Heart left ventricle (tissue), 16 donors: Measurements from ENCODE around the gene B4GALNT4. TPM values are rescaled to one million over a fixed set of nuclear protein-coding genes. Genes with fewer than 3 reads are reported as not detected.

Experiments
- ATAC-seq, 4 donors: fragments of 200-7000 bp; cut with Tn5 transposase; one replicate each; pipeline ENCODE4 v1.9.1; 2020 to 2022; ENCODE audit warnings: moderate library complexity in 4 of 4, mild to moderate bottlenecking in 3 of 4, moderate number of reproducible peaks in 1 of 4
- DNase-seq, 5 donors: peaks; one replicate each; pipeline ENCODE4 v3.0.0-alpha.2; 2020
- H3K27ac ChIP-seq, 12 donors: fragments of 200-600 bp; sonication (generic) in 4 of 12; one replicate each; pipeline versions ENCODE4 v1.5.0 to v1.8.0; 2016 to 2022; ENCODE audit warnings: mild to moderate bottlenecking in 2 of 12
- H3K27me3 ChIP-seq, 9 donors: fragments of 200-600 bp; sonication (generic) in 2 of 9; one replicate each; pipeline versions ENCODE4 v1.5.1 to v1.8.0; 2016 to 2022; ENCODE audit warnings: mild to moderate bottlenecking in 3 of 9
- H3K36me3 ChIP-seq, 9 donors: fragments of 200-600 bp; sonication (generic) in 2 of 9; one replicate each; pipeline versions ENCODE4 v1.5.0 to v1.8.0; 2018 to 2022; ENCODE audit warnings: mild to moderate bottlenecking in 2 of 9
- H3K4me1 ChIP-seq, 12 donors: fragments of 200-600 bp; sonication (generic) in 4 of 12; one replicate each; pipeline versions ENCODE4 v1.5.0 to v1.8.0; 2016 to 2022; ENCODE audit warnings: mild to moderate bottlenecking in 3 of 12
- H3K4me3 ChIP-seq, 12 donors: fragments of 200-600 bp; sonication (generic) in 4 of 12; one replicate each; pipeline versions ENCODE4 v1.5.0 to v1.8.0; 2017 to 2022; ENCODE audit warnings: mild to moderate bottlenecking in 9 of 12, moderate library complexity in 4 of 12
- H3K9me3 ChIP-seq, 12 donors: fragments of 200-600 bp; sonication (generic) in 4 of 12; one replicate each; pipeline versions ENCODE4 v1.5.0 to v1.8.0; 2016 to 2022; ENCODE audit warnings: mild to moderate bottlenecking in 1 of 12
- POLR2A ChIP-seq, 2 donors: fragments of 450-650 bp; IDR thresholded peaks; one replicate each; pipeline ENCODE4 v1.6.1; 2017; ENCODE audit warnings: antibody characterized with exemption in 2 of 2, mild to moderate bottlenecking in 2 of 2, moderate library complexity in 2 of 2
- WGBS, 4 donors: extraction: QIAGEN DNeasy Blood & Tissue Kit in 2 of 4; methylation state at CpG; one replicate each; pipeline versions ENCODE4 v1.1.5 to v1.1.7; 2013 to 2018; 5-methylcytosine and 5-hydroxymethylcytosine counted together
- intact Hi-C, 10 donors: fragments of 100-400 bp; cut with DNase I; formaldehyde crosslinking; loops; one replicate each; pipeline versions ENCODE4 v1.11.1 to v1.14.2; 2022
- polyA plus RNA-seq, 2 donors: library from polyadenylated mRNA; stranded (reverse); fragments of 200-250 nt; gene quantifications; one replicate each; pipeline ENCODE4 v1.2.3, GENCODE V29; 2013
- total RNA-seq, 9 donors: library from RNA; depleted of rRNA in 2 of 9; stranded (reverse); fragments of >200 nt in 2 of 9; fragmentation: NEBNext Ultra II Directional in 3 of 9; extraction: Animal tissue kit (Norgen Biotek cat#: 25700) in 3 of 9; gene quantifications; one replicate each; pipeline versions ENCODE4 v1.1.0 to v1.2.4, GENCODE V29; 2016 to 2023
- TF ChIP-seq, protein P1 (sequence below), 12 donors: fragments of 200-600 bp; sonication (generic) in 4 of 12; IDR thresholded peaks; one replicate each; pipeline versions ENCODE4 v1.5.0 to v1.8.0; 2018 to 2022; ENCODE audit warnings: antibody characterized with exemption in 12 of 12, mild to moderate bottlenecking in 5 of 12
- donor health status: ischemic (EF 13 %, LVEDD 7.1; RV severe dilation, severe dysfunction).
- donor health status: healthy with polysubstance abuse.
- donor health status: DM: no; HTN: yes; CAD: no.
- donor health status: DM: no; HTN: no; CAD: no.
- donor health status: ischemic (EF 25% LVEDD 6.9; RV normal size, moderate dysfunction).
- donor health status: ischemic (EF 25% LVEDD 5.7; RV mildly dilated, moderate dysfunction).
- donor health status: healthy.
- donor health status: DM: yes; HTN: yes; CAD: no.
- donor health status: ischemic (EF 35%, LVEDD 5.7; RV mildly dilated, moderate dysfunction).
- donor health status: nonischemic (EF 11% LVEDD 7.7; RV severe dilation, severe dysfunction).
- donor health status: DM: yes; HTN: yes; CAD: no.
- donor health status: PGD.
- donor health status: ischemic (EF 29% LVEDD 5.4; RV normal size, mild dysfunction).
- donor health status: nonischemic (EF 23%, LVEDD 6.1; RV moderate dilation, normal function).

The B4GALNT4 gene
- total and polyA plus RNA-seq, 11 donors = 0.28 to 1.9 (median 0.68) TPM; not detected in 2

DNA sequence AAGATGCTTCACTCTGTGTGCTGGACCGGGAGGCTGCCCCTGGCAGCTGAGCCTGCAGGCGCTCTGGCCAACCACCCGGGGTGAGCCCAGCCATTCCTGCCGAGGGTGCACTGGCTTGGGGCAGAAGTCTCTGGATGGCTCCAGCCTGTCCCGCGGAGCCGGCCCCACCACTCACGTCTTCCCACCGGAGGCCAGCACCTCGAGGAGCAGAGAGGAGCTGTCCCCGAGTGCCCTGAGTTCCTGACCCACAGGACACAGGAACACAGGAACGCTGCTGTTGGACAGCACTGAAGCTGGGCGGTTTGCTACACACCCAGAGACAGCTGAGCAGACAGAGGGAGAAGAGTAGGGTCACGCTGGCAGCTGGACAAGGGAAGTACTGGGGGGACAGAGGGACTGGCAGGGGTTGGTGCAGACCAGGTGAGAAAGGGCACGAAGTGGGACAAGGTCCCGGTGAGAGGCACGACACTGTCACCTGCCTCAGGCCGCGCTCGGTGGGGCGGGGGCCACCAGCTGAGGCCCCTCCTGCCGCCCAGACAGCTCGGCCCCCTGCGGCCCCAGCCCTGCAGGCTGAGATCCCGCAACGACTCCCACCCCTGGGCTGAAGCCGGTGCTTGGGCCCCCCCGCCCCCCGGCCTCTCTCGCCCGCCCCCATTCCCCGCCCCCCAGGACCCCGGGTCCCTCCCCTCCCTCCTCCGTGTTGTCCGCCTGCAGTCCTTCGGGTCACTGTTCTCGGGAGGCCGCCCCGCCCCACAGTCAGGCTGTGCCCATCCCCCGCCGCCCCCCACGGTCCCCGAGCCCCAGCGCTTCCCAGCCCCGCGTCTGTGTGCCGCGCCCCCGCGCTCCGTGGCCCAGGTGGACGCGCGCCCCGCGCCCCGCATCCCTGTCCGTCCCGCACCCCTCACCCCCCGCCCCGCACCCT lies 624 bp upstream of the B4GALNT4 start:
- DNase-seq (no peak), ATAC-seq (peak in 3 of 4 donors; percentile 19 to 23 (median 20))
- Histone ChIP-seq H3K4me3 (peak overlapping the region in 8 of 12 donors; percentile 8 to 41 (median 24)), H3K9me3 (no peaks in the 10 kb centered on the region), H3K36me3 (no peaks in the 10 kb centered on the region), H3K27me3 (peaks cover 11 to 64% (median 48%) of the 10 kb centered on the region in 9 donors), H3K27ac (no peak overlapping the region), H3K4me1 (peaks cover 0 to 12% (median 6%) of the 10 kb centered on the region in 12 donors)
- TF ChIP-seq, protein P1, sequence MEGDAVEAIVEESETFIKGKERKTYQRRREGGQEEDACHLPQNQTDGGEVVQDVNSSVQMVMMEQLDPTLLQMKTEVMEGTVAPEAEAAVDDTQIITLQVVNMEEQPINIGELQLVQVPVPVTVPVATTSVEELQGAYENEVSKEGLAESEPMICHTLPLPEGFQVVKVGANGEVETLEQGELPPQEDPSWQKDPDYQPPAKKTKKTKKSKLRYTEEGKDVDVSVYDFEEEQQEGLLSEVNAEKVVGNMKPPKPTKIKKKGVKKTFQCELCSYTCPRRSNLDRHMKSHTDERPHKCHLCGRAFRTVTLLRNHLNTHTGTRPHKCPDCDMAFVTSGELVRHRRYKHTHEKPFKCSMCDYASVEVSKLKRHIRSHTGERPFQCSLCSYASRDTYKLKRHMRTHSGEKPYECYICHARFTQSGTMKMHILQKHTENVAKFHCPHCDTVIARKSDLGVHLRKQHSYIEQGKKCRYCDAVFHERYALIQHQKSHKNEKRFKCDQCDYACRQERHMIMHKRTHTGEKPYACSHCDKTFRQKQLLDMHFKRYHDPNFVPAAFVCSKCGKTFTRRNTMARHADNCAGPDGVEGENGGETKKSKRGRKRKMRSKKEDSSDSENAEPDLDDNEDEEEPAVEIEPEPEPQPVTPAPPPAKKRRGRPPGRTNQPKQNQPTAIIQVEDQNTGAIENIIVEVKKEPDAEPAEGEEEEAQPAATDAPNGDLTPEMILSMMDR (IDR thresholded peaks at IDR 0.05) = no peak
- TF ChIP-seq POLR2A (IDR thresholded peaks at IDR 0.05) = no peak
- WGBS, 4 donors = 1 to 5% (median 4%) methylated on average over 15 to 61 of the region's 61 CpGs
- intact Hi-C loops = loop anchor here in 4 of 10 donors (5.0 to 10.0 kb wide), 4 partner anchors 66 to 166 kb away; partner anchors contain the start of genes BET1L (in 1 of the 4) and RIC8A (in 1 of the 4)

GRCh38 chr11:370070-370941 lies 1.0 kb downstream of the B4GALNT4 start:
- intact Hi-C loops = loop anchor here in 2 of 10 donors (10.0 kb wide), 2 partner anchors 96 to 116 kb away; partner anchors contain the start of gene NLRP6 (in 1 of the 2)
- 17 to 26% (median 22%) methylated on average over 21 to 42 of the region's 42 CpGs for WGBS, 4 donors

DNA sequence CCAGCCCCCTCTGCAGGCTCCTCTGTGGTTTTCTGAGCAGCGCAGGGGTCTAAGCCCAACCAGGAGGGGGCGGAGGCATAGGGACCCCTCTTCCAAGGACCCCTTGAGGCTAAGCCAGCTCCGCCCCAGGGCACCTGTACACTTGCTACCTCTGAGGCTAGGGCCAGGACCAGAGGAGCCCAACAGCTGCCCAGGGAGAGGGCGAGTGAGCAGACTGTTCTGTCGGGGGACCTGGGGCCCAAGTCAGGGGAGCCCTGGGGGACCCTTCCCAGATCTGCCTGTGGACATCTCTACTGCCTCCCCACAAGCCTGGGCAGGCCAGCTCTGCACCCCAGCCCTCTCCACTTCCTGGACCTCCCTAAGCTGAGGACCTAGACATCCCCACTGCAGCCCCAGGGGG lies 1.8 kb downstream of the B4GALNT4 start:
- no peaks in the 10 kb centered on the region for H3K9me3 ChIP-seq
- H3K27ac ChIP-seq = no peak overlapping the region
- ATAC-seq (no peak), DNase-seq (peak in 2 of 5 donors; percentile 22 to 45)
- H3K4me3 ChIP-seq = no peak overlapping the region
- peaks cover 0 to 12% (median 6%) of the 10 kb centered on the region in 12 donors for H3K4me1 ChIP-seq
- intact Hi-C loops = loop anchor here in 2 of 10 donors (10.0 kb wide), 2 partner anchors 96 to 116 kb away; partner anchors contain the start of gene NLRP6 (in 1 of the 2)
- 87 to 96% (median 88%) methylated on average over 3 to 5 of the region's 5 CpGs for WGBS, 4 donors
- TF ChIP-seq, protein P1 (IDR thresholded peaks at IDR 0.05) = no peak
- no peak for TF ChIP-seq POLR2A (IDR thresholded peaks at IDR 0.05)
- H3K27me3 ChIP-seq = peaks cover 11 to 45% (median 28%) of the 10 kb centered on the region in 9 donors
- H3K36me3 ChIP-seq = no peaks in the 10 kb centered on the region

More at GRCh38 chr11:370070-370941, 1.0 kb downstream of the B4GALNT4 start:
- Histone ChIP-seq H3K27ac (no peak overlapping the region), H3K27me3 (peaks cover 11 to 48% (median 35%) of the 10 kb centered on the region in 9 donors), H3K9me3 (no peaks in the 10 kb centered on the region), H3K36me3 (no peaks in the 10 kb centered on the region), H3K4me1 (peaks cover 0 to 12% (median 6%) of the 10 kb centered on the region in 12 donors), H3K4me3 (no peak overlapping the region)
- ATAC-seq (no peak), DNase-seq (peak in 1 of 5 donors; percentile 57)
- TF ChIP-seq, protein P1 (IDR thresholded peaks at IDR 0.05) = no peak
- TF ChIP-seq POLR2A (IDR thresholded peaks at IDR 0.05) = no peak
